ENCODE data around the gene MYO3B.

MYO3B gene

DNA sequence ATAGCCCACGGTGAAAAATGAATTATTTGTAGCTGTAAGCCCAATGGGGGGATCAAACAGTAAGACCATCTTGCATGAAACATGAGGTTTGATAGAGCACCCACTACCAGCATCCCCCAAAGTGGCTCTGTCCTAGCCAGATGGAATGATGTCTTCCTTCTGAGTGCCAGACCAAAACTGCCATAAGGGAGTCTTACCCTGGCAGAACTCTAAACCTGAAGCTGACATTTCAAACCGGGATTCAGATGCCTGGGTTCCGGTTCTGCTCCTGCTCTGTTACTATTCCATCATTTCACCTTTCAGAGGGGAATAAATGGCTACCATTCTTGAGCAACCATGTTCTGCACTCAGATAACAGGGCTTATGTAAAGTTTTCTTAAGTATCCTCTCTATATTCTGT is 67.4 kb downstream of the MYO3B start:
- ATAC-seq (ENCODE audit: insufficient read depth, low read depth): no peak
- Histone ChIP-seq H3K4me2 (ENCODE audit: insufficient read depth, low read length) (no peak overlapping the region), H3K9ac (ENCODE audit: low read depth, low read length) (no peak overlapping the region), H3K9me3 (ENCODE audit: insufficient read depth, low read length, severe bottlenecking) (no peaks in the 10 kb centered on the region), H3K4me1 (ENCODE audit: insufficient read depth, low read length) (no peaks in the 10 kb centered on the region), H2AFZ (ENCODE audit: low read depth, low read length) (no peak overlapping the region), H3K27ac (ENCODE audit: low read length) (no peak overlapping the region), H4K20me1 (ENCODE audit: insufficient read depth, low read length) (no peaks in the 10 kb centered on the region), H3K27me3 (ENCODE audit: insufficient read depth, low read length, poor library complexity) (peaks cover 23% of the 10 kb centered on the region), H3K4me3 (ENCODE audit: low read depth in 1 of 2, low read length in 2 of 2) (no peak overlapping the region), H3K36me3 (ENCODE audit: insufficient read depth, low read length) (no peaks in the 10 kb centered on the region), H3K79me2 (ENCODE audit: insufficient read depth, low read length) (no peaks in the 10 kb centered on the region)
- DNase-seq: no peak
- TF ChIP-seq EZH2 (IDR thresholded peaks at IDR 0.05; ENCODE audit: borderline replicate concordance, low read depth, low read length, severe bottlenecking): no peak
- TF ChIP-seq, protein P1, sequence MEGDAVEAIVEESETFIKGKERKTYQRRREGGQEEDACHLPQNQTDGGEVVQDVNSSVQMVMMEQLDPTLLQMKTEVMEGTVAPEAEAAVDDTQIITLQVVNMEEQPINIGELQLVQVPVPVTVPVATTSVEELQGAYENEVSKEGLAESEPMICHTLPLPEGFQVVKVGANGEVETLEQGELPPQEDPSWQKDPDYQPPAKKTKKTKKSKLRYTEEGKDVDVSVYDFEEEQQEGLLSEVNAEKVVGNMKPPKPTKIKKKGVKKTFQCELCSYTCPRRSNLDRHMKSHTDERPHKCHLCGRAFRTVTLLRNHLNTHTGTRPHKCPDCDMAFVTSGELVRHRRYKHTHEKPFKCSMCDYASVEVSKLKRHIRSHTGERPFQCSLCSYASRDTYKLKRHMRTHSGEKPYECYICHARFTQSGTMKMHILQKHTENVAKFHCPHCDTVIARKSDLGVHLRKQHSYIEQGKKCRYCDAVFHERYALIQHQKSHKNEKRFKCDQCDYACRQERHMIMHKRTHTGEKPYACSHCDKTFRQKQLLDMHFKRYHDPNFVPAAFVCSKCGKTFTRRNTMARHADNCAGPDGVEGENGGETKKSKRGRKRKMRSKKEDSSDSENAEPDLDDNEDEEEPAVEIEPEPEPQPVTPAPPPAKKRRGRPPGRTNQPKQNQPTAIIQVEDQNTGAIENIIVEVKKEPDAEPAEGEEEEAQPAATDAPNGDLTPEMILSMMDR (IDR thresholded peaks at IDR 0.05; ENCODE audit: borderline replicate concordance, extremely low read depth, low read length, poor library complexity, severe bottlenecking): no peak

DNA sequence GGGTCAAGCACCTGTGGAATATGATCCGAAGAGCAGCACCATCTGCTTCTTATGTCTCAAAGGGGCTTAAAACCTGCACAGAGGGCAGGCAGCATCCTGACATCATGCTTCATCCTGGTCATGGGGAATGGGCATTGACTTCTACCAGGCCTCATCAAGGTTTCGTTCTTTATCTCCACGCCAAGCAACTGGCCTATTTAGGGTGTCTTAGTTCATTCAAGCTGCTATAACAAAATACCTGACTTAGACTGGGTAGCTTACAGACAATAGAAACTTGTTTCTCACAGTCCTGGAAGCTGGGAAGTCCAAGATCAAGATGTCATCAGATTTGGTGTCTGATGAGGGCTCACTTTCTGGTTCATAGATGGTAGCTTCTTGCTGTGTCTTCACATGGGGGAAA is 69.4 kb downstream of the MYO3B start:
- Histone ChIP-seq H3K36me3 (ENCODE audit: insufficient read depth, low read length) (no peaks in the 10 kb centered on the region), H3K27ac (ENCODE audit: low read length) (no peak overlapping the region), H3K79me2 (ENCODE audit: insufficient read depth, low read length) (no peaks in the 10 kb centered on the region), H3K9ac (ENCODE audit: low read depth, low read length) (no peak overlapping the region), H3K9me3 (ENCODE audit: insufficient read depth, low read length, severe bottlenecking) (no peaks in the 10 kb centered on the region), H4K20me1 (ENCODE audit: insufficient read depth, low read length) (no peaks in the 10 kb centered on the region), H3K4me3 (ENCODE audit: low read depth in 1 of 2, low read length in 2 of 2) (no peak overlapping the region), H3K4me2 (ENCODE audit: insufficient read depth, low read length) (no peak overlapping the region), H3K27me3 (ENCODE audit: insufficient read depth, low read length, poor library complexity) (peaks cover 22% of the 10 kb centered on the region), H2AFZ (ENCODE audit: low read depth, low read length) (no peak overlapping the region), H3K4me1 (ENCODE audit: insufficient read depth, low read length) (no peaks in the 10 kb centered on the region)
- TF ChIP-seq EZH2 (IDR thresholded peaks at IDR 0.05; ENCODE audit: borderline replicate concordance, low read depth, low read length, severe bottlenecking): no peak
- TF ChIP-seq, protein P1 (IDR thresholded peaks at IDR 0.05; ENCODE audit: borderline replicate concordance, extremely low read depth, low read length, poor library complexity, severe bottlenecking): no peak
- ATAC-seq (ENCODE audit: insufficient read depth, low read depth) (no peak), DNase-seq (no peak)

DNA sequence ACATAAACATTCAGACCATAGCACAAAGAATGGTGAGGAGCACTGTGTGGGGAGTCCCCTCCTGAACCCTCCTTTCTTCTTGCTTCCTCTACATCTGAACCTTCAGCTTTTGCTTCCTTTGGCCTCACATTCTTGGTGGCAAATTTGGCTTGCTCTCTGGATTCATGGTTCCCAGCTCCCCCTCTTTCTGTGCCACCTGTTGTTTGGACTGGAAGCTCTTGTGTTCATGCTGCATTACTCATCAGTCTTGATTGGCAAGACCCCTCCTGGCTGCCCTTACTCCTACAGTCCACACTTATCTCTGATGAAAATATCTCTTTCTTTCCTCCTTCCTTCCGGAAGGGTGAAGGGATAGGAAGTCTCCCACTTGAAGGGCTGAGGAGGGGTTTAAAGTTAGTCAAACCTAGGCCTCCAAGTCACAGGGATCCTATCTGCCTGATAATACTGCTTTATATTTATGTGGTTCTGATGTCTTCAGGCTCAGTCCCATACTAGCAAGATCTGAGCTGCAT is 70.0 kb downstream of the MYO3B start:
- no peaks in the 10 kb centered on the region for H3K4me1 ChIP-seq (ENCODE audit: insufficient read depth, low read length)
- peaks cover 16% of the 10 kb centered on the region for H3K27me3 ChIP-seq (ENCODE audit: insufficient read depth, low read length, poor library complexity)
- no peak overlapping the region for H3K27ac ChIP-seq (ENCODE audit: low read length)
- no peak for ATAC-seq (ENCODE audit: insufficient read depth, low read depth)
- no peaks in the 10 kb centered on the region for H3K9me3 ChIP-seq (ENCODE audit: insufficient read depth, low read length, severe bottlenecking)
- no peak overlapping the region for H3K4me3 ChIP-seq (ENCODE audit: low read depth in 1 of 2, low read length in 2 of 2)
- H4K20me1 ChIP-seq (ENCODE audit: insufficient read depth, low read length): no peaks in the 10 kb centered on the region
- H2AFZ ChIP-seq (ENCODE audit: low read depth, low read length): no peak overlapping the region
- H3K79me2 ChIP-seq (ENCODE audit: insufficient read depth, low read length): no peaks in the 10 kb centered on the region
- H3K4me2 ChIP-seq (ENCODE audit: insufficient read depth, low read length): no peak overlapping the region
- no peaks in the 10 kb centered on the region for H3K36me3 ChIP-seq (ENCODE audit: insufficient read depth, low read length)
- DNase-seq: no peak
- TF ChIP-seq EZH2 (IDR thresholded peaks at IDR 0.05; ENCODE audit: borderline replicate concordance, low read depth, low read length, severe bottlenecking): no peak
- TF ChIP-seq, protein P1 (IDR thresholded peaks at IDR 0.05; ENCODE audit: borderline replicate concordance, extremely low read depth, low read length, poor library complexity, severe bottlenecking): no peak
- H3K9ac ChIP-seq (ENCODE audit: low read depth, low read length): no peak overlapping the region

Data from DND-41 (cell line).